ENCODE measurements around the gene C5. TPM values are rescaled to one million over a fixed set of nuclear protein-coding genes. Genes with fewer than 3 reads are reported as not detected.
"Not testable (repeated sequence)": the region's sequence is repeated elsewhere in the genome, so short reads cannot be mapped to it uniquely, and the experiment has no call there.

The C5 gene
- total RNA-seq, 1 donor from 2014 or later, result 1.2 TPM

DNA sequence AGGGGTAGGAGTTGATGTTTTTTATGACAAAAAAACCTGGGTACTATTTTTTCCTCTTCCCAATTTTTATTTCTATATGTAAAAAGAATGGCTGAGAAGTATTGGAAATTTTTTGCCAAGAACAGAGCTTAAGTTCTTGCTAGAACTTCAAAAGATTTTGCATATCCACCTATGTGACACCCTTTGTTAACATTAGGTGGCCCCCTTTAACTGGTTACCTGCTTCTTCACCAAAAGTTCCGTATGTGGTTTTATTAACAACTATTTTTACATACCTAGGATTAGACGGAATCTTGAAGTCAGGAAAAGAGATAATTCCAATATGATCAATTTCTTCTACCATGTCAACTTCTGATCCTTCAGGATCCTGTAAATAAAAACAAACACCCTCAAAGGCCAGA, 15.5 kb downstream of the C5 start:
- no peaks in the 10 kb centered on the region for H3K36me3 Mint-ChIP-seq (ENCODE audit: low read depth)
- no peak for DNase-seq (ENCODE audit: low spot score)
- intact Hi-C loops (cut with micrococcal nuclease), result no loop called here
- H3K4me1 Mint-ChIP-seq (ENCODE audit: low read depth), result no peaks in the 10 kb centered on the region
- H3K4me3 Mint-ChIP-seq, result no peak overlapping the region
- H3K27me3 Mint-ChIP-seq (ENCODE audit: insufficient read depth), result peaks cover 5% of the 10 kb centered on the region
- H3K27ac Mint-ChIP-seq, result no peak overlapping the region
- no peaks in the 10 kb centered on the region for H3K9me3 Mint-ChIP-seq

- H3K9me3 Mint-ChIP-seq, result no peaks in the 10 kb centered on the region
Observed at GRCh38 chr9:121029469-121029868, 20.6 kb downstream of the C5 start.

GRCh38 chr9:121028285-121028684, 21.8 kb downstream of the C5 start:
- intact Hi-C loops (cut with micrococcal nuclease); H3K27me3 Mint-ChIP-seq (ENCODE audit: insufficient read depth); H3K9me3 Mint-ChIP-seq; DNase-seq (ENCODE audit: low spot score); H3K4me3 Mint-ChIP-seq; H3K4me1 Mint-ChIP-seq (ENCODE audit: low read depth); H3K27ac Mint-ChIP-seq; H3K36me3 Mint-ChIP-seq (ENCODE audit: low read depth): not testable (repeated sequence)

More at GRCh38 chr9:121029469-121029868, 20.6 kb downstream of the C5 start:
- Mint-ChIP-seq H3K4me1 (ENCODE audit: low read depth) (no peaks in the 10 kb centered on the region), H3K27ac (no peak overlapping the region), H3K4me3 (no peak overlapping the region), H3K36me3 (ENCODE audit: low read depth) (no peaks in the 10 kb centered on the region), H3K27me3 (ENCODE audit: insufficient read depth) (peaks cover 6% of the 10 kb centered on the region)
- intact Hi-C loops (cut with micrococcal nuclease), result no loop called here
- no peak for DNase-seq (ENCODE audit: low spot score)

GRCh38 chr9:121026768-121027167, 23.3 kb downstream of the C5 start:
- intact Hi-C loops (cut with micrococcal nuclease), result no loop called here
- Mint-ChIP-seq H3K4me1 (ENCODE audit: low read depth) (no peaks in the 10 kb centered on the region), H3K4me3 (no peak overlapping the region), H3K27me3 (ENCODE audit: insufficient read depth) (peaks cover 9% of the 10 kb centered on the region), H3K27ac (no peak overlapping the region), H3K9me3 (no peaks in the 10 kb centered on the region), H3K36me3 (ENCODE audit: low read depth) (no peaks in the 10 kb centered on the region)
- no peak for DNase-seq (ENCODE audit: low spot score)

GRCh38 chr9:121026260-121026691, 23.8 kb downstream of the C5 start:
- no peaks in the 10 kb centered on the region for H3K4me1 Mint-ChIP-seq (ENCODE audit: low read depth)
- no peaks in the 10 kb centered on the region for H3K9me3 Mint-ChIP-seq
- H3K27me3 Mint-ChIP-seq (ENCODE audit: insufficient read depth), result peaks cover 9% of the 10 kb centered on the region
- no peak overlapping the region for H3K4me3 Mint-ChIP-seq
- DNase-seq (ENCODE audit: low spot score), result no peak
- no peaks in the 10 kb centered on the region for H3K36me3 Mint-ChIP-seq (ENCODE audit: low read depth)
- no peak overlapping the region for H3K27ac Mint-ChIP-seq
- intact Hi-C loops (cut with micrococcal nuclease), result no loop called here

GRCh38 chr9:121024237-121024636, 25.8 kb downstream of the C5 start:
- DNase-seq (ENCODE audit: low spot score), result no peak
- Mint-ChIP-seq H3K4me3 (no peak overlapping the region), H3K27me3 (ENCODE audit: insufficient read depth) (peaks cover 3% of the 10 kb centered on the region), H3K36me3 (ENCODE audit: low read depth) (no peaks in the 10 kb centered on the region), H3K27ac (no peak overlapping the region), H3K9me3 (no peaks in the 10 kb centered on the region), H3K4me1 (ENCODE audit: low read depth) (no peaks in the 10 kb centered on the region)
- intact Hi-C loops (cut with micrococcal nuclease), result no loop called here

- Mint-ChIP-seq H3K36me3 (ENCODE audit: low read depth) (no peaks in the 10 kb centered on the region), H3K9me3 (no peaks in the 10 kb centered on the region), H3K4me1 (ENCODE audit: low read depth) (no peaks in the 10 kb centered on the region), H3K4me3 (no peak overlapping the region), H3K27me3 (ENCODE audit: insufficient read depth) (peaks cover 3% of the 10 kb centered on the region), H3K27ac (no peak overlapping the region)
- no peak for DNase-seq (ENCODE audit: low spot score)
- intact Hi-C loops (cut with micrococcal nuclease), result no loop called here
Observed at GRCh38 chr9:121023064-121023463, 27.0 kb downstream of the C5 start.

- Mint-ChIP-seq H3K4me1 (ENCODE audit: low read depth) (no peaks in the 10 kb centered on the region), H3K9me3 (no peaks in the 10 kb centered on the region), H3K27me3 (ENCODE audit: insufficient read depth) (peaks cover 3% of the 10 kb centered on the region), H3K4me3 (no peak overlapping the region), H3K36me3 (ENCODE audit: low read depth) (no peaks in the 10 kb centered on the region), H3K27ac (no peak overlapping the region)
- DNase-seq (ENCODE audit: low spot score), result no peak
- intact Hi-C loops (cut with micrococcal nuclease), result no loop called here
Observed at GRCh38 chr9:121021301-121021700, 28.8 kb downstream of the C5 start.

DNA sequence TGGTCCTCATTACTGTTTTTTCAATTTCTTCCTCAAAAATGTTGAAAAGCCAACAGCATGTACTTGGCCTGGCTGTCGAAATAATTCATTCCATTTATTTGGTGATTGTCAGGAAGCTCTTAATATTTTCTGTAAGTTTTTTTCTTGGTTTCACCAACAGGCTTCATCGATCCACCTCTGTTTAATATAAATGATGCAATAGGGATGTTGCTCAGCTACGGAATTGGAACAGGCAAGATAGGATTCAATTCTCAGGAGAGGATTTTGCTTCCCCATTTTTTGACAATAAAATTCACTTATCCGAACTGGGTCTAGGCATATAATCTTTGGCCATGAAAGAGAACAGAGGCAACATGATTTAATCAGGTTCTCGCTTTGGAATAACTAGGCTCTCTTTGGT, 30.8 kb downstream of the C5 start:
- intact Hi-C loops (cut with micrococcal nuclease), result no loop called here
- H3K4me1 Mint-ChIP-seq (ENCODE audit: low read depth), result no peaks in the 10 kb centered on the region
- DNase-seq (ENCODE audit: low spot score), result no peak
- no peaks in the 10 kb centered on the region for H3K9me3 Mint-ChIP-seq
- H3K36me3 Mint-ChIP-seq (ENCODE audit: low read depth), result no peaks in the 10 kb centered on the region
- peaks cover 3% of the 10 kb centered on the region for H3K27me3 Mint-ChIP-seq (ENCODE audit: insufficient read depth)
- H3K27ac Mint-ChIP-seq, result no peak overlapping the region
- no peak overlapping the region for H3K4me3 Mint-ChIP-seq

- intact Hi-C loops (cut with micrococcal nuclease), result no loop called here
- Mint-ChIP-seq H3K27me3 (ENCODE audit: insufficient read depth) (peaks cover 3% of the 10 kb centered on the region), H3K36me3 (ENCODE audit: low read depth) (no peaks in the 10 kb centered on the region), H3K27ac (no peak overlapping the region), H3K9me3 (no peaks in the 10 kb centered on the region), H3K4me1 (ENCODE audit: low read depth) (no peaks in the 10 kb centered on the region), H3K4me3 (no peak overlapping the region)
- DNase-seq (ENCODE audit: low spot score), result no peak
Observed at GRCh38 chr9:121013911-121014310, 36.2 kb downstream of the C5 start.

DNA sequence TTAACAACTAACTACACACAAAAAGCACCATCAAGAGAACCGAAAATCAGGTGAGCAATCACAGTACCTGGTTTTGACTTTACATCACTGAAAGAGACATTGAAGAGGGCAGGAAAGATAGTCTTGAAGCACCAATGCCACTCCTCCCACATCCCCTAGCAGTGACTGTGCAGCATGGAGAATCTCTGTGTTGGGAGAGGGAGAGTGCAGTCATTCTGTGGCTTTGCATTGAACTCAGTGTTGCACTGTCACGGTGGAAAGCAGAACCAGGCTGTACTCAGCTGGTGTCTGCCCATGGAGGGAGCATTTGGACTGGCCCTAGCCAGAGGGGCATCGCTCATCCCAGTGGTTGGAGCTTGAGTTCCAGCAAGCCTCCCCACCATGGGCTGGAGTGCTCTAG, 40.4 kb downstream of the C5 start:
- Mint-ChIP-seq H3K36me3 (ENCODE audit: low read depth) (no peaks in the 10 kb centered on the region), H3K4me1 (ENCODE audit: low read depth) (no peaks in the 10 kb centered on the region), H3K4me3 (no peak overlapping the region), H3K9me3 (no peaks in the 10 kb centered on the region), H3K27me3 (ENCODE audit: insufficient read depth) (peaks cover 11% of the 10 kb centered on the region), H3K27ac (no peak overlapping the region)
- intact Hi-C loops (cut with micrococcal nuclease), result no loop called here
- DNase-seq (ENCODE audit: low spot score), result no peak

- peaks cover 4% of the 10 kb centered on the region for H3K27me3 Mint-ChIP-seq (ENCODE audit: insufficient read depth)
- no peak for DNase-seq (ENCODE audit: low spot score)
- no peaks in the 10 kb centered on the region for H3K9me3 Mint-ChIP-seq
- no peak overlapping the region for H3K27ac Mint-ChIP-seq
- no peaks in the 10 kb centered on the region for H3K36me3 Mint-ChIP-seq (ENCODE audit: low read depth)
- H3K4me3 Mint-ChIP-seq, result no peak overlapping the region
- intact Hi-C loops (cut with micrococcal nuclease), result no loop called here
- no peaks in the 10 kb centered on the region for H3K4me1 Mint-ChIP-seq (ENCODE audit: low read depth)
Observed at GRCh38 chr9:120999317-120999716, 50.8 kb downstream of the C5 start.

DNA sequence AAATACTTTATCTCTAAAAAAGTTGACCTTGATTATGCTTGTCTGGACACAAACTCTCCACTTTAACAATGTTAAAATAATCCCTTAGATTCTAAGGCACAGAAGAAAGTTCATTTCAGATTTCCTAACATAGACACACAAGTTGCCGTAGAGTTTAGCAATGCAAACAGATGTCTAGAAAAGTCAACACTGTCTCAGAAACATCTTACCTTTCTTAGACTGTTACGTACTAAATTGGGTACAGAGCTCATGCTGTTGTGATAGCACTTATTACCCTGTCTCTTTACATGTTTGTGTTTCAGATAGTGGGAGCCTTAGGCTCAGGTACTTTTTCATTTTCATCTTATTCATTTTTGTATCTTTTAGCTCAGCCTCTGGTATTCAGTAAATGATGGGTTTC, 52.0 kb downstream of the C5 start:
- DNase-seq (ENCODE audit: low spot score), result no peak
- Mint-ChIP-seq H3K9me3 (no peaks in the 10 kb centered on the region), H3K4me1 (ENCODE audit: low read depth) (no peaks in the 10 kb centered on the region), H3K27ac (no peak overlapping the region), H3K4me3 (no peak overlapping the region), H3K27me3 (ENCODE audit: insufficient read depth) (peaks cover 4% of the 10 kb centered on the region), H3K36me3 (ENCODE audit: low read depth) (no peaks in the 10 kb centered on the region)
- intact Hi-C loops (cut with micrococcal nuclease), result no loop called here

DNA sequence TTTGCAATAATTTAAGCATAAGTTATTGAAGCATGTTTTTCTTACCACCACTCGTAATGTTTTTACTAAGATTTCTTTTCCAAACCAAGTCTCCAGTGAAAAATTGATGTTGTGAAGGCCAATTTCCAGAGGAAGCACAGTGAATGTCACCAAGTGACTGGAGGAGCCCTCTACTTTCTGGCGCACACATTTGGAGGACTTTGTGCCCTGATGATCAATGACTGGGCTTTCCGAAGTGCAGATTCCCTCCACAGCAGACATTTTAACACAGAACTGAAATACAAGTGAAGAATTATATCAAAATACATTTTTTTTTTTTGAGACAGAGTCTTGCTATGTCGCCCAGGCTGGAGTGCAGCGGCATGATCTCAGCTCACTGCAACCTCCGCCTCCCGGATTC, 52.6 kb downstream of the C5 start:
- no peak overlapping the region for H3K4me3 Mint-ChIP-seq
- H3K27me3 Mint-ChIP-seq (ENCODE audit: insufficient read depth), result peaks cover 4% of the 10 kb centered on the region
- no peaks in the 10 kb centered on the region for H3K36me3 Mint-ChIP-seq (ENCODE audit: low read depth)
- H3K4me1 Mint-ChIP-seq (ENCODE audit: low read depth), result no peaks in the 10 kb centered on the region
- no peaks in the 10 kb centered on the region for H3K9me3 Mint-ChIP-seq
- DNase-seq (ENCODE audit: low spot score), result no peak
- intact Hi-C loops (cut with micrococcal nuclease), result no loop called here
- no peak overlapping the region for H3K27ac Mint-ChIP-seq

All from activated T-helper 1 cell treated with anti-CD3 and anti-CD28 coated beads, Interleukin-12 subunit alpha, Interleukin-12 subunit beta, Interleukin-2, Interleukin-4 antibody, amounts not matched to agents 30 ng/mL and 10 ng/mL and 1 ng/mL, durations not matched to agents 14 hours and 24 hours and 36 hours (primary cell).